GM12891 (cell line): ENCODE data around the gene ADRA2B.

Experiments
- POLR2A ChIP-seq: IDR thresholded peaks from 2 replicates; pipeline ENCODE4 v1.6.1; 2011; ENCODE audit warnings: low read depth, low read length, control low read depth
- POLR2AphosphoS5 ChIP-seq: IDR thresholded peaks from 2 replicates; pipeline ENCODE4 v1.6.1; 2011; ENCODE audit warnings: low read depth, low read length, control low read depth
- POU2F2 ChIP-seq: IDR thresholded peaks from 2 replicates; pipeline ENCODE4 v1.6.1; 2011; ENCODE audit warnings: low read depth, mild to moderate bottlenecking, control low read depth, low read length, moderate library complexity
- TAF1 ChIP-seq: IDR thresholded peaks from 2 replicates; pipeline ENCODE4 v1.6.1; 2011; ENCODE audit warnings: low read depth, low read length, control low read depth

GRCh38 chr2:96120991-96121390 lies 4.6 kb upstream of the ADRA2B start:
- TF ChIP-seq POLR2AphosphoS5 (no peak; the same call in 1 of the 2 replicates), POLR2A (no peak; the same call in 1 of the 2 replicates), POU2F2 (no peak), TAF1 (no peak)
